ENCODE data around the gene GFM1.

DNA sequence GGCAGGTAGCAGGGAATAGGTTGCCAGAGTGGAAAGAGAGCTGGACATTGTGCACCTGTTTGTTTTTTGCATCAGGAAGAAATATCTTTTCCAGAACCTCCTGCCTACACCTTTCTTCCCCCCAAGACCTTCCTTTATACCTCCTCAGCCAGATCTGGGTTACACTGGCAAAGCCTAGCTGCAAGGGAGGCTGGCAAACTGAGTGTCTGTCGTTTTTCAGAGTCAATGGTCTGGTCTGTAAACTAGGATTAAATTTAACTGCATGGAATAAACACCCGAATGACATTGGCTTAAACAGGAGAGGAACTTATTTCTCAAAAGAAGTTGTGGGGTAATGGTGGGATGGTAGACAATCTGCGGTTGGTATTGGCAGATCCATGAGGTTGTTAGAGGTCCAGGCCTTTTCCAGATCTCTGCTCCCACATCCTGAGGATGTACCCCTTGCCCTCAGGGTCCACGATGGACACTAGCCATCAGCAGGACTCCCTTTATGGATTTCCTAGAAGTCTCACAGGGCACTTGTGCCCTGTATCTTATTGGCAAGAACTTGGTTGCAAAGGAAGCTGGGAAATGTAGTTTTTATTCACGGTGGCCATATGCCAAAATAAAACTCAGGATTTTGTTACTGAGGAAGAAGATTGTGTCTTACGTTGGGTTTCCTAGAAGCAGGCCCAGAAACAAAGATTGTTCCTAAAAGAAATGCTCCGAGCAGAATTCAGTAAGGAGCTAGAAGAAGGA, 91.1 kb downstream of the GFM1 start:
- TF ChIP-seq POLR2A (IDR thresholded peaks at IDR 0.05): no peak
- TF ChIP-seq, protein P1, sequence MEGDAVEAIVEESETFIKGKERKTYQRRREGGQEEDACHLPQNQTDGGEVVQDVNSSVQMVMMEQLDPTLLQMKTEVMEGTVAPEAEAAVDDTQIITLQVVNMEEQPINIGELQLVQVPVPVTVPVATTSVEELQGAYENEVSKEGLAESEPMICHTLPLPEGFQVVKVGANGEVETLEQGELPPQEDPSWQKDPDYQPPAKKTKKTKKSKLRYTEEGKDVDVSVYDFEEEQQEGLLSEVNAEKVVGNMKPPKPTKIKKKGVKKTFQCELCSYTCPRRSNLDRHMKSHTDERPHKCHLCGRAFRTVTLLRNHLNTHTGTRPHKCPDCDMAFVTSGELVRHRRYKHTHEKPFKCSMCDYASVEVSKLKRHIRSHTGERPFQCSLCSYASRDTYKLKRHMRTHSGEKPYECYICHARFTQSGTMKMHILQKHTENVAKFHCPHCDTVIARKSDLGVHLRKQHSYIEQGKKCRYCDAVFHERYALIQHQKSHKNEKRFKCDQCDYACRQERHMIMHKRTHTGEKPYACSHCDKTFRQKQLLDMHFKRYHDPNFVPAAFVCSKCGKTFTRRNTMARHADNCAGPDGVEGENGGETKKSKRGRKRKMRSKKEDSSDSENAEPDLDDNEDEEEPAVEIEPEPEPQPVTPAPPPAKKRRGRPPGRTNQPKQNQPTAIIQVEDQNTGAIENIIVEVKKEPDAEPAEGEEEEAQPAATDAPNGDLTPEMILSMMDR (IDR thresholded peaks at IDR 0.05): no peak

All from transverse colon (tissue), 3 donors.